Ishikawa (cell line): ENCODE measurements around the gene ADGRL3.

Experiments used
- CEBPB ChIP-seq: IDR thresholded peaks from 2 replicates; pipeline ENCODE4 v1.6.1; 2012
- CREB1 ChIP-seq: IDR thresholded peaks from 2 replicates; pipeline ENCODE4 v1.6.1; 2012; ENCODE audit warnings: low read depth
- EGR1 ChIP-seq: IDR thresholded peaks from 2 replicates; pipeline ENCODE4 v1.6.1; 2012
- EP300 ChIP-seq: IDR thresholded peaks from 2 replicates; pipeline ENCODE4 v1.6.1; 2012; ENCODE audit warnings: borderline replicate concordance
- FOXM1 ChIP-seq: IDR thresholded peaks from 2 replicates; pipeline ENCODE4 v1.6.1; 2012; ENCODE audit warnings: low read depth, borderline replicate concordance
- NFIC ChIP-seq: IDR thresholded peaks from 2 replicates; pipeline ENCODE4 v1.6.1; 2012
- RAD21 ChIP-seq: IDR thresholded peaks from 2 replicates; pipeline ENCODE4 v1.6.1; 2012; ENCODE audit warnings: low read depth
- TAF1 ChIP-seq: IDR thresholded peaks from 2 replicates; pipeline ENCODE4 v1.6.1; 2012; ENCODE audit warnings: low read depth, mild to moderate bottlenecking
- TCF12 ChIP-seq: IDR thresholded peaks from 2 replicates; pipeline ENCODE4 v1.6.1; 2012; ENCODE audit warnings: low read depth
- TEAD4 ChIP-seq: IDR thresholded peaks from 2 replicates; pipeline ENCODE4 v1.6.1; 2012
- YY1 ChIP-seq: IDR thresholded peaks from 2 replicates; pipeline ENCODE4 v1.6.1; 2012; ENCODE audit warnings: low read depth
- ZBTB7A ChIP-seq: IDR thresholded peaks from 2 replicates; pipeline ENCODE4 v1.6.1; 2012; ENCODE audit warnings: low read depth
- TF ChIP-seq, protein P1 (sequence below): IDR thresholded peaks from 2 replicates; pipeline ENCODE4 v1.6.1; 2012
- TF ChIP-seq, protein P2 (sequence below): IDR thresholded peaks from 2 replicates; pipeline ENCODE4 v1.6.1; 2012
- TF ChIP-seq, protein P3 (sequence below): IDR thresholded peaks from 2 replicates; pipeline ENCODE4 v1.6.1; 2012; ENCODE audit warnings: low read depth, mild to moderate bottlenecking

ADGRL3 gene

DNA sequence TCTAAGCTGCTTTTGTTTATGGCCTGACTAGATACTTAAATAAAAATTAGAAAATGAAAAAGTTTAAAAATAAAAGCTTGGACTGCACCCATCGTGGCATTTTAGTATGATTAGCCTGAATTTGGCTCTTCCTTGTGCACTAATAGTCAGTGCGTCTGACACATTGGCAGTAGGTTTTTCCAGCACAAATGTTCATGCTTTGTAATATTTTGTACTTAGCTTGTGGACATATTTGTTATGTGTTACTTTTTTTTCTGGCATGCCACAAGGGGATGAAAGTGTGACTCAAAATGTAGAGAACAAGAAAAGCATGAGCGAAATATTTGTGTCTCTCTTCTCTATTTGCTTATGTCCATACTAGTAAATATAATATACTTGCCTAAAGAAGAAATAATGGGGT, 359.3 kb downstream of the ADGRL3 start:
- no peak for TF ChIP-seq ZBTB7A

DNA sequence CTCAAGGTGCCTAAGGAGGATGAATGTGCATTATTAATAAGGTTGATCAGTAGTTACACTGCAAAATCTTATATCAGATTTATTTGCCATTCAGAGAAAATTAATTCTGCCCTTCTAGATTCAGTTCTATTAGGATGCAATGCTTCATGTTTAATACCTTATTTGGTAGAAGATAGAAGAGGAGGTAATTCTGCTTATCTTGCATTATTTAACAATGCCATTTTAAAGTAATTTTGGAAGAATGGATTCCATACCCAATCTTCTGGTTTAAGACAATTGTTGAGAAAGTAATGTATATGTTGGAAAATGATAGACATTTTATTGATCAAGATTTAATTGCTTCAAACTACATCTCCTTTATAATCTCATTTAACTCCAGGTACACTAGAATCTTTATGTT, 360.9 kb downstream of the ADGRL3 start:
- TF ChIP-seq, protein P1, sequence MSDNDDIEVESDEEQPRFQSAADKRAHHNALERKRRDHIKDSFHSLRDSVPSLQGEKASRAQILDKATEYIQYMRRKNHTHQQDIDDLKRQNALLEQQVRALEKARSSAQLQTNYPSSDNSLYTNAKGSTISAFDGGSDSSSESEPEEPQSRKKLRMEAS: no peak
- TF ChIP-seq NFIC (no peak), TEAD4 (no peak), EGR1 (no peak), YY1 (no peak), ZBTB7A (no peak), RAD21 (no peak), TAF1 (no peak), CEBPB (no peak), EP300 (no peak), TCF12 (no peak), FOXM1 (no peak), CREB1 (no peak)
- TF ChIP-seq, protein P2, sequence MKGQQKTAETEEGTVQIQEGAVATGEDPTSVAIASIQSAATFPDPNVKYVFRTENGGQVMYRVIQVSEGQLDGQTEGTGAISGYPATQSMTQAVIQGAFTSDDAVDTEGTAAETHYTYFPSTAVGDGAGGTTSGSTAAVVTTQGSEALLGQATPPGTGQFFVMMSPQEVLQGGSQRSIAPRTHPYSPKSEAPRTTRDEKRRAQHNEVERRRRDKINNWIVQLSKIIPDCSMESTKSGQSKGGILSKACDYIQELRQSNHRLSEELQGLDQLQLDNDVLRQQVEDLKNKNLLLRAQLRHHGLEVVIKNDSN: no peak
- TF ChIP-seq, protein P3, sequence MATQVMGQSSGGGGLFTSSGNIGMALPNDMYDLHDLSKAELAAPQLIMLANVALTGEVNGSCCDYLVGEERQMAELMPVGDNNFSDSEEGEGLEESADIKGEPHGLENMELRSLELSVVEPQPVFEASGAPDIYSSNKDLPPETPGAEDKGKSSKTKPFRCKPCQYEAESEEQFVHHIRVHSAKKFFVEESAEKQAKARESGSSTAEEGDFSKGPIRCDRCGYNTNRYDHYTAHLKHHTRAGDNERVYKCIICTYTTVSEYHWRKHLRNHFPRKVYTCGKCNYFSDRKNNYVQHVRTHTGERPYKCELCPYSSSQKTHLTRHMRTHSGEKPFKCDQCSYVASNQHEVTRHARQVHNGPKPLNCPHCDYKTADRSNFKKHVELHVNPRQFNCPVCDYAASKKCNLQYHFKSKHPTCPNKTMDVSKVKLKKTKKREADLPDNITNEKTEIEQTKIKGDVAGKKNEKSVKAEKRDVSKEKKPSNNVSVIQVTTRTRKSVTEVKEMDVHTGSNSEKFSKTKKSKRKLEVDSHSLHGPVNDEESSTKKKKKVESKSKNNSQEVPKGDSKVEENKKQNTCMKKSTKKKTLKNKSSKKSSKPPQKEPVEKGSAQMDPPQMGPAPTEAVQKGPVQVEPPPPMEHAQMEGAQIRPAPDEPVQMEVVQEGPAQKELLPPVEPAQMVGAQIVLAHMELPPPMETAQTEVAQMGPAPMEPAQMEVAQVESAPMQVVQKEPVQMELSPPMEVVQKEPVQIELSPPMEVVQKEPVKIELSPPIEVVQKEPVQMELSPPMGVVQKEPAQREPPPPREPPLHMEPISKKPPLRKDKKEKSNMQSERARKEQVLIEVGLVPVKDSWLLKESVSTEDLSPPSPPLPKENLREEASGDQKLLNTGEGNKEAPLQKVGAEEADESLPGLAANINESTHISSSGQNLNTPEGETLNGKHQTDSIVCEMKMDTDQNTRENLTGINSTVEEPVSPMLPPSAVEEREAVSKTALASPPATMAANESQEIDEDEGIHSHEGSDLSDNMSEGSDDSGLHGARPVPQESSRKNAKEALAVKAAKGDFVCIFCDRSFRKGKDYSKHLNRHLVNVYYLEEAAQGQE: no peak

DNA sequence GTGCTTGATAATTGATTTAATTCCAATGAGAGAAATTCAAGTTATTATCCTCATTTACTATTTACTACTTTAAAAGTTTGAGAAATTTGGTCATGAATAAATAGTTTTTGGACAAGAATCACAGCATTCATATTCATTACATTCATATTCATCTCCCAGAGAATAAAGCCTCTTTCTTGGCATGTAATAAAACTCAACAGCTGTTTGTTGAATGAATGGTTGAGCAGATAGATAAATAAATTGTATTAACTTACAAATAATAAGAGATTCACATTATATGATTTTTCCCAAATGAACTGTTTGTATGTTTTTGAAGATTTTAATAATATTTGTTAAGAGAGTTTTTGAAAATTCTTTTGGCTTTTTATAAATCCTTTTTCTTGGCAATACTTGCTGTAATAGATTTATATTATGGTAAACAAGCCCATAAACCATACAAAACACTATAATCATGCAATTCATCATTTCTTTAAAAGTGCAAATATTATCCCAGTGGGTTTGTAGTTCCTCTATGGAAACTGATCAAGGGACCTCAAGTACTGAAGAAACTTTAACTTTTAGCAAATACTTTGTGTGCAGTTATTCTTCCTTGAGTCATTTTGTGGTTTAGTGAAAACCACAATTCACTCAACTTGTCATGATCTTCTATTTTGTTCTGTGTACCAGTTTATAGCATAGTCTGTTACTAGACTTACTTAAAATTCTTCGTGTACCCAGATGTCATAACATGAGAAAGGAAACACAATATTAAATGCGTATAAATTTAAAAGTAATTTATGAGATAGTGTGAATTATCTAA, 371.8 kb downstream of the ADGRL3 start:
- no peak for TF ChIP-seq RAD21
- TF ChIP-seq CEBPB: no peak

DNA sequence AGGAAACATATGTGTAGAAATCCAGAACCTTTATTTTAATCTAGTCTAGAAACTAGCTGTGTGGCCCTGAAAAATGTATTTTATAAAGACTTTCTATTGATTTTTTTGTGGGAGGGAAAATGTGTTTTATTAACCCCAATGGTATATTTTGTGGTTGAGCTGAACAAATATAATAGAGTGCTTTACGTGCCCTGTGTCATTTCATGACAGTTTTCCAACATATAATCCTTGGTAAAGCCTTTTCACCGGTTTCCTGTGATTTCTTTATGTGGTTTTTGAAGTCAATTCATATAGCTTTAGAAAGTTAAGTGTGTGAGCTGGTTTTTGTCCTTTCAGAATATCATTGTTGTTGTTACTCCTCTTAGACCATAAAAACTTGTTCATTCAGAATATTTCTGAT, 375.7 kb downstream of the ADGRL3 start:
- TF ChIP-seq, protein P2: no peak

DNA sequence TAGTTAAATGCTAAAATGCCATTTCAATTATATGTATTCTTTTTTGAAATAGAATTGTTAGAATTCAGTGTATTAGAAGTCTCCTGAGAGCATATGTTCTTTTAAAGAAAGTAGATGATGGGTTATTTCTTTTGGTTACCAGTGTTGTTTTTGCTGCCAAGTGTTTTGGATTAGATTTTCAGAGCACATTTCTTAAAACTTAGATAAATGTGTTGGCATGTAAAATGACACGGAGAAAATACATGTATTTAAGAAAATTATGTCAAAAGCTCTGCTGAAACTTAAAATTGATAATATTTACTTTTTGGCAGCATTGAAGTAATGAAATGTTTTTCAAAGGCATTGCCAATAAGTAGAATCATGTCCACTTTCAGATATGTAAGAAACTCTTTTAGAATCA, 379.7 kb downstream of the ADGRL3 start:
- TF ChIP-seq YY1: no peak
- TF ChIP-seq, protein P1: no peak
- TF ChIP-seq TCF12: no peak
- TF ChIP-seq FOXM1: no peak
- no peak for TF ChIP-seq CEBPB
- TF ChIP-seq EGR1: no peak
- TF ChIP-seq, protein P3: no peak
- TF ChIP-seq ZBTB7A: no peak
- no peak for TF ChIP-seq TAF1
- no peak for TF ChIP-seq NFIC
- TF ChIP-seq EP300: no peak
- no peak for TF ChIP-seq CREB1
- TF ChIP-seq, protein P2: no peak
- TF ChIP-seq TEAD4: no peak
- no peak for TF ChIP-seq RAD21

DNA sequence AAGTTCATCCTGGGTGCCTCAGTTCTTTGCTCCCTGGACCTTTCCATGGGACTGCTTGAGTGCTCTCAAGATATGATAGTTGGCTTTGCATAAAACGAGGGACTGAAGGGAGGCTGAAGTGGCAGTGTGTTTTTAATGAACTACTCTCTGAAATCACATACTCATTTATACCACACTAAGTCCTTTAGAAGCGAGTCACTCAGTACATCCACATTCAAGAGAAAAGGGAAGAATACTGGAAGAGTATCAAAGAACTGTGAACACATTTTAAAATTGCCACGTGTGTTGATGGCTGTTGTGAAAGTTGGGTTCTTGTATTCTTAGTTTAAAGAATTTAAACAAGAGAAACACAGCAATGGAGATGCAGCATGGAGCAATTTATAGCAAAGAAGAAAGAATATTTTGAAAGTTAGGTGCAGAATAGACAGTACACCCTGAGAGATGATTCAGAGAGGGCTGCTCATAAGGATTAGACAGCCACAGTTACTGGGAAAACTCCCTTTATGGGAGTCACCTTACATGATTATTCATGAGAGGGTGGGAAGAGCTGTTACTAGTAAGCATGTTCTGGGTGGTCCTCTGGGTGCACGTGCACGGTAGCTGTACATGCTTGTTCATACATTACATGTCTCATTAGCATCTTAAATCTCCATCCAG, 380.7 kb downstream of the ADGRL3 start:
- TF ChIP-seq CREB1: no peak
- TF ChIP-seq, protein P2: no peak
- TF ChIP-seq, protein P1: no peak
